Liver (tissue), 9 donors: ENCODE measurements around the gene AHNAK2. TPM values are rescaled to one million over a fixed set of nuclear protein-coding genes. Genes with fewer than 3 reads are reported as not detected.
A peak's percentile ranks its signal among the peaks of the same experiment; 100 is the strongest.

Experiments
- DNase-seq: peaks from one replicate; pipeline ENCODE4 v3.0.0-alpha.2; 2017; ENCODE audit warnings: low spot score
- H3K27ac ChIP-seq, 2 donors: one replicate each; pipeline ENCODE4 v1.7.0; 2013; ENCODE audit warnings: inconsistent platforms in 2 of 2, low read length in 2 of 2, control low read depth in 1 of 2, low read depth in 1 of 2, mild to moderate bottlenecking in 1 of 2
- H3K27me3 ChIP-seq, 4 donors: one replicate each; pipeline versions ENCODE4 v1.6.1 to v1.7.0; 2013; ENCODE audit warnings: low read length in 3 of 4, inconsistent platforms in 1 of 4, mild to moderate bottlenecking in 1 of 4, moderate library complexity in 1 of 4; ENCODE audit not compliant: control insufficient read depth in 4 of 4, insufficient read depth in 4 of 4
- H3K36me3 ChIP-seq, 4 donors: one replicate each; pipeline versions ENCODE4 v1.6.1 to v1.7.0; 2013; ENCODE audit warnings: low read length in 3 of 4, mild to moderate bottlenecking in 3 of 4, low read depth in 1 of 4, moderate library complexity in 1 of 4; ENCODE audit not compliant: control insufficient read depth in 4 of 4, insufficient read depth in 3 of 4
- H3K4me1 ChIP-seq, 4 donors: one replicate each; pipeline versions ENCODE4 v1.6.1 to v1.7.0; 2013; ENCODE audit warnings: low read length in 3 of 4, mild to moderate bottlenecking in 3 of 4, moderate library complexity in 1 of 4; ENCODE audit not compliant: control insufficient read depth in 4 of 4, insufficient read depth in 4 of 4
- H3K4me3 ChIP-seq, 3 donors: one replicate each; pipeline versions ENCODE4 v1.6.1 to v1.7.0; 2013; ENCODE audit warnings: low read length in 3 of 3, control low read depth in 1 of 3, low read depth in 1 of 3, mild to moderate bottlenecking in 1 of 3
- H3K9ac ChIP-seq, 2 donors: one replicate each; pipeline ENCODE4 v1.7.0; 2013; ENCODE audit warnings: low read length in 2 of 2, mild to moderate bottlenecking in 2 of 2, moderate library complexity in 2 of 2, control low read depth in 1 of 2, low read depth in 1 of 2
- H3K9me3 ChIP-seq, 4 donors: one replicate each; pipeline versions ENCODE4 v1.6.1 to v1.7.0; 2013; ENCODE audit warnings: low read length in 3 of 4; ENCODE audit not compliant: control insufficient read depth in 4 of 4
- ATF3 ChIP-seq: IDR thresholded peaks from 2 replicates; pipeline ENCODE4 v1.6.1; 2016; ENCODE audit warnings: antibody characterized with exemption
- HNF4G ChIP-seq: IDR thresholded peaks from 2 replicates; pipeline ENCODE4 v1.6.1; 2016; ENCODE audit warnings: antibody characterized with exemption
- JUND ChIP-seq, 2 donors: IDR thresholded peaks; 2 replicates each; pipeline ENCODE4 v1.6.1; 2016; ENCODE audit warnings: antibody characterized with exemption in 2 of 2
- RAD21 ChIP-seq, 2 donors: IDR thresholded peaks; 2 replicates each; pipeline ENCODE4 v1.6.1; 2016; ENCODE audit warnings: antibody characterized with exemption in 2 of 2, mild to moderate bottlenecking in 2 of 2
- RXRA ChIP-seq, 2 donors: IDR thresholded peaks; 2 replicates each; pipeline ENCODE4 v1.6.1; 2017 to 2018; ENCODE audit warnings: antibody characterized with exemption in 2 of 2, mild to moderate bottlenecking in 1 of 2
- TAF1 ChIP-seq: conservative IDR thresholded peaks from 2 replicates; pipeline ENCODE4 v1.6.1; 2016; ENCODE audit warnings: antibody characterized with exemption, mild to moderate bottlenecking
- WGBS: extraction: QIAGEN DNeasy Blood & Tissue Kit; methylation state at CpG from one replicate; pipeline ENCODE4 v1.1.7; 2013; 5-methylcytosine and 5-hydroxymethylcytosine counted together
- polyA plus RNA-seq, 2 donors: library from polyadenylated mRNA; stranded (reverse) in 1 of 2; unstranded in 1 of 2; fragments of 200-250 nt in 1 of 2; fragments of >200 nt in 1 of 2; fragmentation: Nextera tagmentation in 1 of 2; extraction: Ambion mirVana in 1 of 2; gene quantifications; one replicate each; pipeline versions ENCODE4 v1.2.1 to v1.2.3, GENCODE V29; 2013 to 2015
- total RNA-seq, 2 donors: library from RNA; depleted of rRNA; stranded (reverse); fragments of >200 nt; gene quantifications; one replicate each; pipeline ENCODE4 v1.2.3, GENCODE V29; 2014
- TF ChIP-seq, protein P1 (sequence below): IDR thresholded peaks from 2 replicates; pipeline ENCODE4 v1.6.1; 2016; ENCODE audit warnings: antibody characterized with exemption
- TF ChIP-seq, protein P2 (sequence below): IDR thresholded peaks from 2 replicates; pipeline ENCODE4 v1.6.1; 2016; ENCODE audit warnings: antibody characterized with exemption
- TF ChIP-seq, protein P3 (sequence below): fragments of 150-350 bp; IDR thresholded peaks from 2 replicates; pipeline ENCODE4 v1.5.1; 2017; ENCODE audit warnings: improper control_type of control experiment, low read depth, low read length; ENCODE audit not compliant: missing input control
- donor health status: healthy.
- donor health status: healthy.
- donor health status: healthy.
- donor health status: healthy.
- donor health status: healthy.

Gene AHNAK2
- total and polyA plus RNA-seq, 4 donors, result 0.05 to 2.6 (median 1.2) TPM

DNA sequence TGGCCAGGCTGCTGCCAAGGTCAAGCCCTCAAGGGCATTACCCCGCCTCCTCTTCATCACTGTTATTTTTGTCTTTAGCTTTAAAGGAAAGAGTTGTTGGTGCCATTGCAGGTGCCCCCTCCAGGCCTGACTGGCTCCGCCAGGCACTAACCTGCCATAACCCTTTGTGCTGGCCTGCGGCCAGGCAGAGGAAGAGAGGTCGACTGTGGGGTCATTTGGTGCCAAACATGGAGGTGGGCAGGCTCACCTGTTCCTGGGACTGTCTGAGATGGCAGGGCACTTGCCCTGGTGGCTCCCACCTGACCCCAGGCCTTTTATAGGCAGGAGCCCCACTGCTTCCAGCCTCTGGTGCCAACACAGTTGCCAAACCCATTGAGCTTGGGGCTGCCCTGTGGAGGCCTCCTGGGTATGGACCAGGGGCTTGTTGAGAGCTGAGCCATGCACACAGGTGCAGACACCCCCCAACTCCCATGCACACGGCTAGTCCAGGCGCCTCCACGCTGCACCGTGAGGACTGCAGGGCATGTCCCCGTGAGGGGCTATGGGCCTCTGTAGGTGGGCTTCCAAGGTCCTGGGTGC, 82.9 kb downstream of the AHNAK2 start:
- Histone ChIP-seq H3K4me1 (peaks cover 5 to 16% (median 6%) of the 10 kb centered on the region in 4 donors), H3K27ac (no peak overlapping the region), H3K27me3 (no peaks in the 10 kb centered on the region), H3K4me3 (no peak overlapping the region), H3K9me3 (no peaks in the 10 kb centered on the region), H3K9ac (no peak overlapping the region), H3K36me3 (peaks cover 0 to 5% (median 0%) of the 10 kb centered on the region in 4 donors)
- TF ChIP-seq JUND (IDR thresholded peaks at IDR 0.05), result no peak
- peak in 1 of 2 donors; percentile 41 for TF ChIP-seq RXRA (IDR thresholded peaks at IDR 0.05)
- TF ChIP-seq TAF1, result no peak
- TF ChIP-seq, protein P1, sequence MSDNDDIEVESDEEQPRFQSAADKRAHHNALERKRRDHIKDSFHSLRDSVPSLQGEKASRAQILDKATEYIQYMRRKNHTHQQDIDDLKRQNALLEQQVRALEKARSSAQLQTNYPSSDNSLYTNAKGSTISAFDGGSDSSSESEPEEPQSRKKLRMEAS, result no peak
- DNase-seq, result peak; percentile 33
- 72% methylated on average over 9 of the region's 9 CpGs for WGBS

- H3K4me1 ChIP-seq, result peaks cover 5 to 16% (median 6%) of the 10 kb centered on the region in 4 donors
- TF ChIP-seq, protein P1, result no peak
- TF ChIP-seq, protein P2, sequence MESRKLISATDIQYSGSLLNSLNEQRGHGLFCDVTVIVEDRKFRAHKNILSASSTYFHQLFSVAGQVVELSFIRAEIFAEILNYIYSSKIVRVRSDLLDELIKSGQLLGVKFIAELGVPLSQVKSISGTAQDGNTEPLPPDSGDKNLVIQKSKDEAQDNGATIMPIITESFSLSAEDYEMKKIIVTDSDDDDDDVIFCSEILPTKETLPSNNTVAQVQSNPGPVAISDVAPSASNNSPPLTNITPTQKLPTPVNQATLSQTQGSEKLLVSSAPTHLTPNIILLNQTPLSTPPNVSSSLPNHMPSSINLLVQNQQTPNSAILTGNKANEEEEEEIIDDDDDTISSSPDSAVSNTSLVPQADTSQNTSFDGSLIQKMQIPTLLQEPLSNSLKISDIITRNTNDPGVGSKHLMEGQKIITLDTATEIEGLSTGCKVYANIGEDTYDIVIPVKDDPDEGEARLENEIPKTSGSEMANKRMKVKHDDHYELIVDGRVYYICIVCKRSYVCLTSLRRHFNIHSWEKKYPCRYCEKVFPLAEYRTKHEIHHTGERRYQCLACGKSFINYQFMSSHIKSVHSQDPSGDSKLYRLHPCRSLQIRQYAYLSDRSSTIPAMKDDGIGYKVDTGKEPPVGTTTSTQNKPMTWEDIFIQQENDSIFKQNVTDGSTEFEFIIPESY, result no peak
- TF ChIP-seq ATF3 (no peak), RXRA (IDR thresholded peaks at IDR 0.05) (no peak), HNF4G (no peak), RAD21 (IDR thresholded peaks at IDR 0.05) (no peak), JUND (IDR thresholded peaks at IDR 0.05) (no peak)
- TF ChIP-seq, protein P3, sequence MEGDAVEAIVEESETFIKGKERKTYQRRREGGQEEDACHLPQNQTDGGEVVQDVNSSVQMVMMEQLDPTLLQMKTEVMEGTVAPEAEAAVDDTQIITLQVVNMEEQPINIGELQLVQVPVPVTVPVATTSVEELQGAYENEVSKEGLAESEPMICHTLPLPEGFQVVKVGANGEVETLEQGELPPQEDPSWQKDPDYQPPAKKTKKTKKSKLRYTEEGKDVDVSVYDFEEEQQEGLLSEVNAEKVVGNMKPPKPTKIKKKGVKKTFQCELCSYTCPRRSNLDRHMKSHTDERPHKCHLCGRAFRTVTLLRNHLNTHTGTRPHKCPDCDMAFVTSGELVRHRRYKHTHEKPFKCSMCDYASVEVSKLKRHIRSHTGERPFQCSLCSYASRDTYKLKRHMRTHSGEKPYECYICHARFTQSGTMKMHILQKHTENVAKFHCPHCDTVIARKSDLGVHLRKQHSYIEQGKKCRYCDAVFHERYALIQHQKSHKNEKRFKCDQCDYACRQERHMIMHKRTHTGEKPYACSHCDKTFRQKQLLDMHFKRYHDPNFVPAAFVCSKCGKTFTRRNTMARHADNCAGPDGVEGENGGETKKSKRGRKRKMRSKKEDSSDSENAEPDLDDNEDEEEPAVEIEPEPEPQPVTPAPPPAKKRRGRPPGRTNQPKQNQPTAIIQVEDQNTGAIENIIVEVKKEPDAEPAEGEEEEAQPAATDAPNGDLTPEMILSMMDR, result no peak
- DNase-seq, result peak; percentile 30
- H3K27ac ChIP-seq, result no peak overlapping the region
- H3K9ac ChIP-seq, result no peak overlapping the region
- H3K9me3 ChIP-seq, result no peaks in the 10 kb centered on the region
- no peak overlapping the region for H3K4me3 ChIP-seq
- WGBS, result 86% methylated on average over 30 of the region's 30 CpGs
- H3K36me3 ChIP-seq, result peaks cover 0 to 5% (median 0%) of the 10 kb centered on the region in 4 donors
- H3K27me3 ChIP-seq, result no peaks in the 10 kb centered on the region
Measured at GRCh38 chr14:104894331-104895206, 83.6 kb downstream of the AHNAK2 start.
